MG63 (cell line): ENCODE data around the gene EXOC4. TPM values are rescaled to one million over a fixed set of nuclear protein-coding genes. Genes with fewer than 3 reads are reported as not detected.
A peak's percentile ranks its signal among the peaks of the same experiment; 100 is the strongest.
"Not testable (repeated sequence)": the region's sequence is repeated elsewhere in the genome, so short reads cannot be mapped to it uniquely, and the experiment has no call there.

Experiments
- DNase-seq: peaks from one replicate; pipeline ENCODE4 v3.0.0-alpha.2; 2020
- H3K27me3 ChIP-seq: fragments of 250-450 bp; sonication (Bioruptor Pico); 2 replicates; pipeline ENCODE4 v1.5.1; 2020; ENCODE audit warnings: mild to moderate bottlenecking, moderate library complexity
- H3K36me3 ChIP-seq: fragments of 250-450 bp; sonication (Bioruptor Pico); 2 replicates; pipeline ENCODE4 v1.5.1; 2020; ENCODE audit warnings: mild to moderate bottlenecking, moderate library complexity
- H3K4me3 ChIP-seq: fragments of 250-450 bp; sonication (Bioruptor Pico); 2 replicates; pipeline ENCODE4 v1.5.1; 2020; ENCODE audit warnings: mild to moderate bottlenecking, moderate library complexity
- H3K9me3 ChIP-seq: fragments of 250-450 bp; sonication (Bioruptor Pico); 2 replicates; pipeline ENCODE4 v1.5.1; 2020; ENCODE audit warnings: mild to moderate bottlenecking, moderate library complexity
- total RNA-seq: library from RNA; depleted of rRNA; stranded (reverse); fragments of >200 nt; shearing (Covaris generic); gene quantifications from 2 replicates; pipeline ENCODE4 v1.2.3, GENCODE V29; 2014; ENCODE audit warnings: low replicate concordance

Gene EXOC4
- total RNA-seq, 1 experiment from 2014 or later, result 24.1 TPM

DNA sequence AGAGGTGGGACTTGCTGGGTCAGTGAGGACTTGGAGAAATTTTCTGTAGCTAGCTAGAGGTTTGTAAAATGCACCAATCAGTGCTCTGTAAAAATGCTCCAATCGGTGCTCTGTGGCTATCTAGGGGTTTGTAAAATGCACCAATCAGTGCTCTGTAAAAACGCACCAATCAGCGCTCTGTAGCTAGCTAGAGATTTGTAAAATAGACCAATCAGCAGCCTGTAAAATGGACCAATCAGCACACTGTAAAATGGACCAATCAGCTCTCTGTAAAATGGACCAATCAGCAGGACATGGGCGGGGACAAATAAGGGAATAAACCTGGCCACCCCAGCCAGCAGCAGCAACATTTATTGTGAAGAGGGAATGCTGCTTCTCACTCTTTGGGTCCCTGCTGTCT lies 526.7 kb downstream of the EXOC4 start:
- H3K9me3 ChIP-seq, H3K27me3 ChIP-seq, H3K36me3 ChIP-seq, DNase-seq, H3K4me3 ChIP-seq: not testable (repeated sequence)

DNA sequence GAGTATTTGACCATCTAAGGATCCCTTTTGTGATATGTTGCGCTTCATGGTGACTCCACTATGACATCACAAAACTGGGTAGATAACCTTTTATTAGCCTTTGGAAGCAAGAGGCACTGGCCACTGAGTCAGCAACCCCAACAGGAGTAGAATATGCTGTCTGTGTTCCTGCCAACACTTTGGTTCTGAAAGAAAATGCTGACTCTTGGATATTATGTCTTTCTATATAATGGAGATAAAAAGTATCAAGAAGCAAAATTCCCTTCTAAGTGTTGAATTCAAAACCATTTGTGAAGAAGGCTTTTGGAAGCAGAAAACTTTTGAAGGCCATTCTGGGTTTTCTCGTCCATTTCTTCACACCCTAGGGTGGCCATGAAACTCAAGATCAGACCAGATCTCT lies 528.0 kb downstream of the EXOC4 start:
- Histone ChIP-seq H3K4me3 (no peak overlapping the region), H3K36me3 (no peaks in the 10 kb centered on the region), H3K27me3 (no peaks in the 10 kb centered on the region), H3K9me3 (no peaks in the 10 kb centered on the region)
- no peak for DNase-seq

DNA sequence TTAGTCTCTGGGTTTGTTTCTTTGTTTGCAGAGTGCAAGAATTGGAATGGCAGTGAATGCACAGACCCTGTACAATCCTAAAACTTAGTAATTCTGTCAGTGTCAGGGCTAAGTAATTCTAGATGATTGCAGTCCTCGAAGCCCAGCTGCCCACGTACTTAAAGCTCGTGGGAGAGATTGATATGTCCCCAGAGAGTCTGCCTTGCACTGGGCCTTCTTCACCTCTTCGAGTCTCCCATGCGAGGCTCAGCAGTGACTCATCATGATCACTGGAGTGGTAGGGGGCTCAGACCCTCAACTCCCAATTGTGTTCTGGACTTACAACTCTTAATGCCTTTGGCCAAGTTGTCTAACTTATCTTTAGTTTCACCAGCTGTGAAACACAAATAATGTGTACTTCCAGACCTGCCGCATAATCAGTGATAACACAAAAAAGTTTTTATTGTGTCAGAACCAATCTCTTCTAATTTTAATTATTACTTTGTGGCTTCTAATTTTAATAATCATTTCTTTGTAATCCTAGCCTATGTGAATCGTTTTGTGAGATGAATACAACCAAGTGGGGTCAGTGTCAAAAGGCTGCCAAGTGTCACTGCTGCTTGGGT lies 528.7 kb downstream of the EXOC4 start:
- Histone ChIP-seq H3K27me3 (no peaks in the 10 kb centered on the region), H3K4me3 (no peak overlapping the region), H3K36me3 (no peaks in the 10 kb centered on the region), H3K9me3 (no peaks in the 10 kb centered on the region)
- DNase-seq, result no peak

DNA sequence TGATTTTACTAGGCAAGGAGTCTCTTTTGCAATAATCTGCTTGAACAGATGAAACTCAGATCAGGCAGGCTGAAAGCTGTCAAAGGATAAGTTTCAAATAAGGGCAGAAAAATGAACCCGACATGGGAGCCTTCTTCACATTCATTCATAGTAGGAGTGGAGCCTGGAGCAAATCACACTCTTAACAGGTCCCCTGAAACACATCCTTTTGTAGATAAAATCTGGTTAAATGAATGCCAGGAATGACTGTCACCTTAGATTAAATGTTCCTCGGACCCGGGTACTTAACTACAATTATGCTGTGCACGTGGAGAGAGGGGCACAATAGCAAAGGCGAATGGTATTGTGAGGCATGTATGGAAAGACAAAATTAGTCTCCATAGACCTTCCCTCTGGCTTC lies 529.6 kb downstream of the EXOC4 start:
- H3K9me3 ChIP-seq, result no peaks in the 10 kb centered on the region
- H3K36me3 ChIP-seq, result no peaks in the 10 kb centered on the region
- no peak overlapping the region for H3K4me3 ChIP-seq
- H3K27me3 ChIP-seq, result no peaks in the 10 kb centered on the region
- DNase-seq, result no peak

DNA sequence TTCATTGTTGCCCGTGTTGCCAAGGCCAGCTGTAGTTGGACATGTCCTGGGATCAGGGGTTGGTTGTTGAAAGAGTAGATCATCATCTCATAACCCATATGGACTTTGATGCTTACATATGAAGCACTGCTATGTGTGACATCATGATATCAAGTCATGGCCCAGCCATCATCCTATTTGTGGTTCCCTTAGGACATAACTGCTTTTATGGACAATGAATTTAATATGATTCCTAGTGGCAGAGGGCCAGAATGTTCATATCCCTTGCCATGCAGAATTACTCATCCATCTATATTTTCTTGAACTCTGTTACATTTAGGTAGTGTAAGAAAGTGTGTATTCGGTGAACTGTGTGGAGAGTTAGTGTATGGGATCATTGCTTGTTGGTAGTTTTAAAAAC lies 530.4 kb downstream of the EXOC4 start:
- no peak for DNase-seq
- H3K27me3 ChIP-seq, result no peaks in the 10 kb centered on the region
- no peak overlapping the region for H3K4me3 ChIP-seq
- no peaks in the 10 kb centered on the region for H3K36me3 ChIP-seq
- no peaks in the 10 kb centered on the region for H3K9me3 ChIP-seq

DNA sequence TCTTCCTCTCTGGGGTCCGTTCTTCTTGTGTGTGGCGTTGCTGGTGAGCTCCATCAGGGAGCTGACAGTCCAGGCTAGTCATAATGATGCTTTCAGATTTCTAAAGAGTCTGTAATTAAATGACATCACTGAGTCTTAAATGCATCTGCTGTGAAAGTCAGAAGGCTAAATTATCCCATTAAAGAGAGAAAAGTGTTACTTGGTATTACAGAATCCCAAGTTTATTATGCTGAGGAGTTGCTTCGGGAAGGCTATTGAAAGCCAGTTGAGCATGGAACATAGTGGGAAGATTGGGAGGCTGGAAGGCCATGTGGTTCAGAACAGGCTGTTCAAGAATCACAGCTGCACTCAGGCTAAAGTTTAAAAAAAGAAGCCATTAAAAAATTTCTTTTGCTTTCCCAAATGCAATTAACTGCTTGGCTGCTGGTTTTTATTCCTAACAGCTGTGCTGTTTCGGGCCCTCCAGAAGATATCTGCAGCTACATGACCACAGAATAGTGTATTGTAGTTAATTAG lies 531.7 kb downstream of the EXOC4 start:
- Histone ChIP-seq H3K4me3 (no peak overlapping the region), H3K27me3 (no peaks in the 10 kb centered on the region), H3K36me3 (no peaks in the 10 kb centered on the region), H3K9me3 (no peaks in the 10 kb centered on the region)
- no peak for DNase-seq

DNA sequence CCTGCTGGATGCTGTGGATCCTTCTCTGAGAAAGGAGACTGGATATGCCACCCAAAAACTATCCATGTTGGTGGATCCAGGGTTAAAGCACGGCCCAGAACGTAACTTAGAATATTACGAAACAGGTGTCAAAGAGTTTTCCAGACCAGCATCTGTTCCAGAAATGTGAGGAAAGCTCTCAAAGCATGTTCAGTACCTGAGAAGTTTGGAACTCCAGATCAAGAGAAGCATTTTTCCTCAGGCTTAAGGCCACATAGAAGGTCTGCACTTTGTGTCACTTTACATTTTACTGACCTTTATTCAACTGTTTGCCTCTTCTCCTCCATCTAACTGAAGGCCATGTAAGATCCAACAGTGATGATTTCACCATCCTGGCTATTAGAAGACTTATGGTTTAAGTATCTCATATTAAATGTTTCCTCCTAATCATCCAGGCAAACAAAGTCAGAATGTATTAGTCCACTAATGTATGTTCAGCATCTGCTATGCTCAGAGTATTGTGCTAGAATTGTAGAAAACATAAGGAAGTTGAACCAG lies 533.6 kb downstream of the EXOC4 start:
- Histone ChIP-seq H3K4me3 (no peak overlapping the region), H3K9me3 (no peaks in the 10 kb centered on the region), H3K27me3 (no peaks in the 10 kb centered on the region), H3K36me3 (no peaks in the 10 kb centered on the region)
- no peak for DNase-seq

DNA sequence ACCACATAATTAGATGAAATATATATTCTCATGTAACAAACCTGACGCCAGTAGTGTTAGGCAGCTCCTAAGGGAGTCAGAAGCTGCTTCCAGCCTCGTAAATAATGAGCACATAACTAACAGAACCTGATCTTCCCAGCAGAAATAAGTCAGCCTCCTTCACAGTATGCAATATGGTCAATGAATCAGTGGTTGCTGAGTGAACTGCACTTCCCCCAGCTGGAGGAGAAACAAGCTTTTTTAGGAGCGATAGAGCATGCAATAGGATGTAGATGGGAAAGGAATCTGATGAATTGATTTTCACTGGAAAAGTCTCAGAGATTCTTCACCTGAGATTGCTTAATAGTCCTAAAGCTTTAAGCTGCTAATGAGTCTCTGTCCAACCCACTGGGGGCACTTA lies 537.1 kb downstream of the EXOC4 start:
- H3K27me3 ChIP-seq, result no peaks in the 10 kb centered on the region
- no peaks in the 10 kb centered on the region for H3K9me3 ChIP-seq
- H3K4me3 ChIP-seq, result no peak overlapping the region
- no peak for DNase-seq
- H3K36me3 ChIP-seq, result no peaks in the 10 kb centered on the region

DNA sequence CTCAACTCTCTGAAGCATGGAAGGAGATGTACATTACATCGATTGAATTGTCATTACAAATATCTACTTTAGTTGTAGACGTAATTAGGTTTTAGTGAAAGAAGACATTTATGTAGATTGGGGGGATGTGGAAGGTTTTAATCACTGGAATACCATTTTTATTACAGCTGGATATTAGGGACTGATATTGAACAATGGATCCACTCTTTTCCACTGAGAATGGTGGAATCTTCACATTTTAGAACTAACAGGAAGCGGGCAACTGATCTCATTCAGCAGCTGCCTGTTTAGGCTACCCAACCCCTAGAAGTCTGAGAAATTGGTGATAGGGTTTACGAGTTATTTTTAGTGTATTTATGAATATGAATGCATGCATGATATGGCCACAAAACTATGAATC lies 538.0 kb downstream of the EXOC4 start:
- no peaks in the 10 kb centered on the region for H3K9me3 ChIP-seq
- DNase-seq, result no peak
- no peaks in the 10 kb centered on the region for H3K36me3 ChIP-seq
- no peak overlapping the region for H3K4me3 ChIP-seq
- H3K27me3 ChIP-seq, result no peaks in the 10 kb centered on the region

DNA sequence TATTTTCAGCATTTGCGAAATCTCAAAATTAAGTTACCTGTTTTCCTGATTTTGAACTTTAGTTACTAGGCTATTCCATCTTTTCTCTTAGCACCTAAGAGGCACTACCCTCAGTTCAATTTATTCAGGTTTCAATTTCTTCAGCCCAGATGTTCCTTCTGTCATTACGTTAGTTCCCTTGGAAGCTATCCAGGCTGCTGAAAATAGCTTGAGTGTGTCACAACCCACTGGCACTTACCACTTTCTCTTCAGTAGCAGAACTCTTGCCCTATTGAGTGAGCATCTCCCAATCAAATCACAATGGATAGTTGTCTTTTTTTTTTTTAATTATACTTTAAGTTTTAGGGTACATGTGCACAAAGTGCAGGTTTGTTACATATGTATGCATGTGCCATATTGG lies 541.6 kb downstream of the EXOC4 start:
- no peak for DNase-seq
- H3K4me3 ChIP-seq, result no peak overlapping the region
- H3K9me3 ChIP-seq, result no peaks in the 10 kb centered on the region
- H3K36me3 ChIP-seq, result no peaks in the 10 kb centered on the region
- no peaks in the 10 kb centered on the region for H3K27me3 ChIP-seq

DNA sequence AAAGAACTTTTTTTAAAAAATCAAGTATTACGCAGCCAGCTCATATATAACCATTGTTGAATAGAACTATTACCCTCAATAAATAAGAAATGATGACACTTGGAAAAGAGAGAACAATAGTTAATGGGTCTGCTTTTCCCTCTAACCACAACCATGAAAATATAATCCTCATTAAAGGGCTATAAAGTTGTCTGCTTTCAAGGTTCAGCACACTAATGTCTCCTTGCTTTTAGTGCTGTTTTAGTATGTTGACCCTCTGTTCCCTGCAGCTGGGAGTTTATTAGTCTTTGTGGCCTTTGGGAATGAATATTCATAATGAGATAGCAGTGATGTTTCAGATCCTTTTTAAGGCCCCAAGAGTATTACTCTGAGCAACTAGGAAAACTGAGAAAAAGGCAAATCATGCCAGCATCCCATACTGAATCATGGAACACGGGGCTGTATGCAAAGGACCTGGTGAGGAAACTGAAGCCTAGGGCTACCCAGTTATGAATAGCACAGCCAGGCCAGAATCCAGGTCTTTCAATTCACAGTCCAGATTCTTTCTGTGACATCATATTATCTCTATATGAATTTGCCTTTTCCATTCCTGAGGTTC lies 542.3 kb downstream of the EXOC4 start:
- no peak overlapping the region for H3K4me3 ChIP-seq
- H3K27me3 ChIP-seq, result no peaks in the 10 kb centered on the region
- no peak for DNase-seq
- H3K36me3 ChIP-seq, result no peaks in the 10 kb centered on the region
- no peaks in the 10 kb centered on the region for H3K9me3 ChIP-seq

DNA sequence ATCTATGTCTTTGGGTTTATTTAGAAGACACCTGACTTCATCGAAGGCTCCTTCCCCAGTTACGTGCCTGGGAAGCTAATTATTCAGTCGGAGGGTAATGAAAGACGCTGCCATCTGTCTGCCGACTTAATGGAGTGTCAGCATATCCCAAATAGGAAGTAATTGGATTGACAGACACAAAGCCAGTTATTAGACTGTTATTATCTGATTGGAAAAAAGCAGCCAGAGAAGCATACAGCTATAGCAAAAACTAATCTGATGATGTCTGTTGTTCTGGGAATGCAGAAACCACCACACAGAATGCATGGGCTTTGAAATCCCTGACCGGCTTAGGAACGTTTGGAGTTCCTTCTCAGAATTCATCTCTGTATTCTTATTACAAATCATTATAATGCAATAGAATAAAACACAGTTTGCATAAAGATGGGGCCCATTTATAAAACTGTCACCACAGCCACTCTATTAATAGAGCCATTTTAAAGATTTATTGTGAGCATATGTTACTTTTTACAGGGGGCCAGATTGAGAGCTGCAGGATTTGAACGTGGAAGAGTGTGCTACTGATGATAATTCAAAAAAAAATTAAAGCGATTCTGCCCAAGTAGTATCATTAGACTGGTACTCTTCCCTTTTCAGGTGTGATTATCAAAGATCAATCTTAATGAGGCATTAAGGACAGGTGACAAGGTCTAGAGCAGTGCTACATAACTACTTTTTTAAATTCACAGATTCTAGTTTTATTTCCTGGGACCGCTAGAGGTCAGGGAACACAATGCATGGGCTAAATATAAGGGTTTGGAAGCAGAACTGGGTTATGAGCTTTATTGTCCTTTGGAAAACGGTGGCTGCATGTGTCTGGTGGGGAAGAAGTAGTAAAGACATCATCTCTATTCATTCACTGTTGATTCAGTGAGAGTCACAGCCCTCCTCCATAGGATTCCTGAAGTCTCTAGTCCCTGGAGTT lies 544.2 kb downstream of the EXOC4 start:
- DNase-seq, result no peak
- H3K9me3 ChIP-seq, result no peaks in the 10 kb centered on the region
- no peaks in the 10 kb centered on the region for H3K36me3 ChIP-seq
- no peak overlapping the region for H3K4me3 ChIP-seq
- H3K27me3 ChIP-seq, result no peaks in the 10 kb centered on the region

DNA sequence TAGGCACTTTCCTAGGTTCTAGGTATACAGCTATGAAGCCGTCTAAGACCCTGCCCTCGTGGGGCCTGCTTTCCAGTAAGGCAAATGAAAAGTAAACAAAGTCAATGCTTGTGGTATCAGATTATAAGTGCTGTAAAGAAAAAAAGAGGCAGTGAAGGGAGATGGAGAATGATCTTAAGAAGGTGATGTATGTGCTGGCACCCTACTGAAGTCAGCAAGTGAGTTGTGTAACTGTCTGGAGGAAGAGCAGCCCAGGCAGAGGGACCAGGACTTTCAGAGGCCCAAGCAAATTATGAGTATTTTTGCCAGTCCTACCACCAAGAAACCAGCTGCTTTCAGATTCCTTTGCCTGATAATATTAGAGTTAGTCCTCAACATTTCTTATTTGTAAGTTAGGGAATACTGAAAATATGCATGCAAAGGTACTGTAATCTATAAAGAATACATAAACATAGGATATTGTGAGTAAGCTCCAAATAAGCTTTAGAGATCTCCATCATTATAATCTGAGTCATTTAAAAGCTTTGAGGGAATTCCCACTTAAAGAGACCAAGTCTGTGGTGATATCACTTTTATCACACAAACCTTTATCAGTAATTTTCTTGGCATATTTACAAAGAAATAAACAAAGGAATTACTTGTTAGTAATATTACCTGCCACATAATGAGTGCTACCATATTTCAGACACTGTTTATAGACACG lies 545.1 kb downstream of the EXOC4 start:
- H3K27me3 ChIP-seq, result no peaks in the 10 kb centered on the region
- DNase-seq, result peak; percentile 18
- H3K4me3 ChIP-seq, result no peak overlapping the region
- H3K9me3 ChIP-seq, result no peaks in the 10 kb centered on the region
- H3K36me3 ChIP-seq, result no peaks in the 10 kb centered on the region

DNA sequence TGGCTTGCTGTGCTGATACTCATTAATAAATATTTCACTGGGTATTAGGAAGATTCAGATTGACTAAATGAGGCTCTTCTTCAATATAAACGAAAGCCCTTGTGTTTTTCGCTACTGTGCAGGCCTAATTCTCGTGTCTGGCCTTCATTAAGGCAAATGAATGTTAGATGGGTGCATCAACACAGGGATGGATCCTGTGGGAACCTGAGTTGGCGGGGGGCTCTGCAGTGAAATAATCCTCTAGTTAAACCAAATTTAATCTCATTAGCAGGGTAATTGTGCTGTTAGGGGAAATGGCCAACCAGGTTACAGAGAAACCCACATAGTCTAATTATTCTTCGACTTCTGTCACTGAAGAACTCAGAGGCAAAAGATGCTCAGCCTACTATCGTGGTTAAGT lies 548.5 kb downstream of the EXOC4 start:
- Histone ChIP-seq H3K27me3 (no peaks in the 10 kb centered on the region), H3K9me3 (no peaks in the 10 kb centered on the region), H3K4me3 (no peak overlapping the region), H3K36me3 (no peaks in the 10 kb centered on the region)
- DNase-seq, result no peak

DNA sequence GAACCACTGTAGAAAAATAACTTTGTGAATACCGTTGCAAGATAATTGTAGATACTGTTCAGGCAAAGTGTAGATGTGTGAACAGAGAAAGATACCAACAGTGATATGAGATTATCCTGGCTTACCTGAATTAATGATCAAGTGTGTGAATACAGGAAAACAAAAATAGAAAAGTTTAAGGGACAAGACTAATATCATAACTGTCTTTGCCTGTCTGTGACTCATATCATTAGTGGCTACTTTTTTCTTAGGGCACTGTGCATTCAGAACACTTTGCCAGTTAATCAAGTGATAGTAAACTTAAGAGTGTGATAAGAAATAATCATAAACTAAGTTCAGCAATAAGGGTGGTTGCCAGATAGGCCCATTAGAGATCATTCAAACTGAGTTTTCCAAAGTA lies 551.2 kb downstream of the EXOC4 start:
- DNase-seq, result no peak
- Histone ChIP-seq H3K27me3 (no peaks in the 10 kb centered on the region), H3K36me3 (no peaks in the 10 kb centered on the region), H3K9me3 (no peaks in the 10 kb centered on the region), H3K4me3 (no peak overlapping the region)

DNA sequence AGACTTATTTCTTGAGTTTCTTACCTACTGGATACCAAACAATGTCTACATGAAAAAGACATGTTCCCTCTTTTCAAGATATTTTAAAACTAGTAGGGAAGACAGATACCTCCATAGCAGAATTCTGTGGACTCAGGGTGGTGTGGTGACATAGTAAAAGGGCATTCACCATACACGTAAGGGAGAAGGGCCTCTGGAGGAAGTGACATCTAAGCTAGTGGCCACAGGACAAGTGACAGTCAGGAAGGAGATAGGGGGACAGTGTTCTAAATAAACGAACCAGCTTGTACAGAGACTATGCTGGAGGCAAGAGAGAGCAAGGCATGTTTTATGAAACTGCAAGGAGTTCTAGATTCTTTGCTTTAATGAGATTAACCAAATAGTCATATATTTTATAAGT lies 552.5 kb downstream of the EXOC4 start:
- H3K36me3 ChIP-seq, result no peaks in the 10 kb centered on the region
- H3K9me3 ChIP-seq, result no peaks in the 10 kb centered on the region
- DNase-seq, result no peak
- H3K27me3 ChIP-seq, result no peaks in the 10 kb centered on the region
- no peak overlapping the region for H3K4me3 ChIP-seq
